Stimulated activated CD4-positive, alpha-beta T cell treated with anti-CD3 and anti-CD28 coated beads, TNF-alpha, amount 100 ng/mL, for 1 hour (primary cell): ENCODE measurements around the gene FAXDC2.

Experiments
- DNase-seq, 3 donors: peaks; one replicate each; pipeline ENCODE4 v3.0.0-alpha.2; 2020; ENCODE audit warnings: low read depth in 3 of 3, low spot score in 1 of 3

Gene FAXDC2

GRCh38 chr5:154850255-154851062, at the start of gene FAXDC2:
TSS of gene FAXDC2 (minus strand) at chr5:154850603. CDS start at chr5:154838178, 12,425 bp downstream.
- no peak for DNase-seq

DNA sequence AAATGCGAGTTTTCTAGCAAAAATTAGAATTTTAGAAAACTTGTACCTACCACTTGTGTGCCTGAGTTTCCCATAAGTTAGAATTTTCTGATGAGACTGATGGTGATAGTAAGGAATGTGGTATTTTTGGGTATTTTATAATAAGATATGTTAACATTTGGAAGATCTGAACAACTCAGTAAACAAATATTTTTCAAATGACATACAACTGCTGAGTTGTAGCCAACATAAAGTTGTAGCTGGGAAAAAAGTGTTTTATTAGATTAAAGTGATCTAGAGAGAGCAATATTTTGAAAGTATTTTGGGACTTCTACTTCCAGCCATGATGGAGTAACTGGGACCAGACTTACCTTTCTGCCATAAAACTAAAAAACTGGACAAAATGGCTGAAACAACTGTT, 49.7 kb upstream of the FAXDC2 start:
- no peak for DNase-seq

- no peak for DNase-seq
Measured at GRCh38 chr5:154899151-154899816, 48.9 kb upstream of the FAXDC2 start.

GRCh38 chr5:154898210-154898609, 47.8 kb upstream of the FAXDC2 start:
- no peak for DNase-seq

DNA sequence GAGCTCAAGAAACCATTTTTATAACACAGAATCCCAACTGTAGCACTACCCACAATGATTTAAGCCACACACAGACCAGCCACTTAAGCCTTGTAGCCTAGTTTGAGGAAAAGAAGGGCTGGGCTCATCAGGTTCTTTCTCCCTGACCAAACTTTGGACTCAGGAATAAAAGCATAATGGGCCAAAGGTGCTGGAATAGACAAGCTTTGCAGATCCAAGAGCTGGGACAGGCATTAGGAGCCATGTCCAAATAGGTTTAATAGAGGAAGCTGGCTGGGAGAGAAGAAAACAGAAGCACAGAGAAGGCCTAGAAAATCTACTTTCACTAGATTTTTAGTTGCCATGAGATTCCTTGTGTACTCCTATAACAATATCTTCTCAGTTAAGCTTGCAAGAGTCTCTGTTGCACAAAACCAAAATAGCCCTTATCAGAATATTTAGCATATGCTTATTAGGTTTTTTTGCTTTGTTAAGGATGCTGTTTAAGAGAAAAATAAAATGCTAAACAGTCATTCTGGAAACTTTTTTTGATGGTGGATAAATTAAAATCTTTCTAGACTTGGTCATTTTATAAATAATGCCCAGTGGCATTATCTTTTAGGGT, 46.3 kb upstream of the FAXDC2 start:
- no peak for DNase-seq

GRCh38 chr5:154895606-154896561, 45.5 kb upstream of the FAXDC2 start:
- no peak for DNase-seq

DNA sequence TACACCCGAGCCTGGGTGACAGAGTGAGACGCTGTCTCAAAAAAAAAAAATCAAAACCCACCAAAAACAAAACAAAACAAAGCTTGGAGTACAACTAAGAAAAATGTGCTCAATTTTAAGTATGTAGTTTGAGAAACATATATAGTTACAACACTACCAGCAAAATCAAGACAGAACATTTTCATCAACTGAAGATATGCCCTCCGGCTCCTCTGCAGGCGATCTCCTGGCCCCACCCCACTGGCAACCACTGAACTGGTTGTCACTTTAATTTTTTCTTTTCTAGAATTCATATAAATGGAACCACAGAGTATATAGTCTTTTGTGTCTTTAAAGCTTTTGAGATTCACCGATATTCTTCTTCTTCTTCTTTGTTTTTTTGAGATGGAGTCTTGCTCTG, 43.0 kb upstream of the FAXDC2 start:
- no peak for DNase-seq

DNA sequence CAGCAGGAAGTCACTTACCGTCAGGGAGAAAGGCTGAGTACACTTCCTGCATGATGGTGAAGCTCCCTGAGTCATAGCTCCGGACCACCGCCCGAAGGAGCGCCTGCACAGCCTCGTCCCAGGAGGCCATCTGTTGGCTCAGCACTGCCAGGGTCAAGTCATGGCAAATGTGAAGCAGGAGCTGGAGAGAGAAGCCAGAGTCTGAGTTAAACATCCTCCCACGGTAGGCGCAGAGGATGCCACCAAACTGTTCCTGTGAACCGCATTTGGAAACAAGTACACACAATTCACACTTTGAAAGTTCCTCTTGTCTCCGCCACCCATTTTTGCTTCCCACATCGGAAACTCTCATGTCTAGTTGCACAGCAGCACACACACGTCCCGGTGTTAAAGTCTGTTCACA, 42.0 kb upstream of the FAXDC2 start:
- DNase-seq: no peak

DNA sequence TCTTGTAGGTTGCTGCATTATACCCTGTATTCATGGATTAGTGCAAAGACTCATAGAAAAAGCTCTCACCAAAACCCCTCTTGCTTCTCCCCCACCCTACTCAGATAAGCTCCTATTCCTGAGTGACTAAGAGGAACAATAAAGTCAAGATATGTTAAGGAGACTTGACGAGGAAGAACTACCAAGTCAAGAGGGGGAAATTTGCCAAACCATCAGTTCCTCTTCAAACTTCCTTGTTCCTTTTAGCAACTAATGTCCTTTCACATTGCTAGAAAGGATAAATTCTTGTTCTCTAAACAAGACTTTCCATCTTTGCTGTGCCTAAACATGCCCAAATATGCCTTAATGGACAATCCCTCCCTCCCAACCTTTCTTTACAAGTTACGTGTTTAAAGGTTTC, 35.0 kb upstream of the FAXDC2 start:
- DNase-seq: no peak

DNA sequence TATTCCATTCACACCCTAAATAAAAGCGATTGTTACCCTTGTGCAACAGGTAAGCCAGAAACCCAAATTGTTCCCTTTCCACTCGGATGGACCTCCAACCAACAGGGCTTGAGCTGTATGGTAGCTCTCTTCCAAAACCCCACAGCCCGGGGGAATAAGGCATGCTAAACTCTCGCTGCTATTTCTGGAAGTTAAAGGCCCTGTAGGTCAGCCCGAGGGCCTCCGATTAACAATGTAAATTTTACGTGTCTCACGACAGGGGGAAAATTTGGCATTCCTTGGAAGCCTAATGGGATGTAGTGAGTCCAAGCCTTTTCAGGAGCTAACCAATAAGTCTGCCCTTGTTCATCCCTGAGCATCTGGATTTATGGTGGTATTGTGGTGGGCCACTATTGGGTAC, 34.0 kb upstream of the FAXDC2 start:
- no peak for DNase-seq

DNA sequence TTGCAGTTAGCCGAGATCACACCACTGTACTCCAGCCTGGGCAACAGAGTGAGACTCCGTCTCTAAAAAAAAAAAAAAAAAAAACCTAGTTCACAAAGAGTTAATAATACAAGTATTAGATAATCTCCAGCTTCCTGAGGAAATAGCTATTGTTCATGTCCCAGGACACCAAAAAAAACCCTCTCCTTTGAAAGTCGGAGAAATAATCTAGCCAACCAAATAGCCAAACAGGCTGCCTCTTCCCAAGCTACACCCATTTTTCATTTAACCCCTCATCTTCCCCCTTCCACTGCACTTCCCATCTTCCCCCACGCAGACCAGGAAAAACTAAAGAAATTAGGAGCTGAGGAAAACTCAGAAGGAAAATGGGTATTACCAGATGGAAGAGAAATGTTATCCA, 31.6 kb upstream of the FAXDC2 start:
- DNase-seq: no peak

- no peak for DNase-seq
Measured at GRCh38 chr5:154878642-154879335, 28.4 kb upstream of the FAXDC2 start.

DNA sequence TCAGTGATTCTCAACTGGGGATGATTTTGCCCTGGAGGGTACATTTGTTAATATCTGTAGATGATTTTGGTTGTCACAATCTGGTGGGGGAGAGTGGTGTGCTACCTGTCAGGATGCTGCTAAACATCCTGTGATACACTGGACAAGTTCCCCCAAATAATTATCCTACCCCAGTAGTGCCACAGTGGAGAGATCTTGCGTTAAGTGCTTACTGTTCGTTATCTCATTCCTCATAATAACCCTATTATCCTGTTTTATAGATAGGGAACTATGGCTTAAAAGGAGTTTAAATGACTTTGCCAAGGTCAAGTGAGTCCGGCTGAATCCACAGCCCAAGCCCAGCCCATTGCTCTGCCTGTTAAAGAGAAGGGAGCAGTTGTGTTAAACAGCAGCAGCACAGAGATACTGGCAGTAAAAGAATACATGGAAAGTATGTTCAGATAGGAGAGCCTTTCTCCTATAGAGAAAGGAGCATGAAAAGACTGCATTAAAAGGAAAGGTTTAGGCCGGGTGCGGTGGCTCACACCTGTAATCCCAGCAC, 23.5 kb upstream of the FAXDC2 start:
- DNase-seq: no peak

DNA sequence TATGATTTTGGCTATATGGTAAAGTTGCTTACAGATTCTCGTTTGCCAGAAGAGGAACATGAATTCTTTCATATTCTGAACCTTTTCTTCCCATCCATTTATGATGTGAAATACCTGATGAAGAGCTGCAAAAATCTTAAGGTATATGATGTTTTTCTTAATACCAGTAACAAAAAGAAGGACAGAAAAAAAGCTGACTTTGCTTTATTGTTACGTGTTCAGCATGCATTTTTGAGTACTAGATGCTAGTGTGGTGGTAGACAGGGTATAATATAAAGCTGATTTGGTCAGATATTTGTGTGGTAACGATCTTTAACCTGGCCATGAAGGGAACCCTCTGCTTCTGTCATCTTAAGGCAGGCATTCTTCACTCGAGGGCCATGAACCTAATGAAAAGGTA, 21.3 kb upstream of the FAXDC2 start:
- DNase-seq: no peak

DNA sequence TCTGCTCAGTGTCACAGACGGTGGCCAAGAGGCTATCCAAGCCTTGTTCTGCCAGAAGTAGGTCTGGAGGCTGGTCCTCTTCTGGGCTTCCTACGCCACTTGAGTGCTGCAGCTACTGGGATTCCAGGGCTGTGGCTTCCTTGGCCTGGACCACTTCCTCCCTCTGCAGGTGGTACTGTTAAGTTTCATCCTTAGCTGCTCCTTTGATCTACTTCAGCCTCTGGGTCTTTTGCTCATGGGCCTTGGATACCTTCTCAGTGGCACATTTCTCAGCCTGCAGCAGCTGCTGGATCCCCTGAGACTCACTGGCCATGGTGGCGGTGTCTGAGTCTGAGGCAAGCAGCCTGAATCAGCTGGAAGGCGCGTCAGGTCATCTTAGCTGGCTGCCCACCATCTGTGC, 18.3 kb upstream of the FAXDC2 start:
- DNase-seq: no peak

DNA sequence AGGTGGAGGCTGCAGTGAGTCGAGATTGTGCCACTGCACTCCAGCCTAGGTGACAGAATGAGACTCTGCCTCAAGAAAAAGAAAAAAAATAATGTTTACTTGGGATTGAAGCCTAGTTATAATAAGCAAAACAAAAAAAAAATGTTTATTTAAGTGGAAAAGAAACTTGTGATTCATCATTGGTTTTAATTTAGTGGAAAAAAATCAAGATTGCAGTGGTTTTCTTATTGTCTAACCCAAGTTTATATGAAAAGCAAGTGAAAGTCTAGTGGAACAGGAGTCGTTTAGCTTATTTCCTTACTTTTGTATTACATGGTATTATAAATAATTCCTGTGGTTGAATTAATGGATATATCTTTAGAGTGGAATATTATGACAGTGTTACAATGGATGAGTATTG, 16.4 kb upstream of the FAXDC2 start:
- no peak for DNase-seq

DNA sequence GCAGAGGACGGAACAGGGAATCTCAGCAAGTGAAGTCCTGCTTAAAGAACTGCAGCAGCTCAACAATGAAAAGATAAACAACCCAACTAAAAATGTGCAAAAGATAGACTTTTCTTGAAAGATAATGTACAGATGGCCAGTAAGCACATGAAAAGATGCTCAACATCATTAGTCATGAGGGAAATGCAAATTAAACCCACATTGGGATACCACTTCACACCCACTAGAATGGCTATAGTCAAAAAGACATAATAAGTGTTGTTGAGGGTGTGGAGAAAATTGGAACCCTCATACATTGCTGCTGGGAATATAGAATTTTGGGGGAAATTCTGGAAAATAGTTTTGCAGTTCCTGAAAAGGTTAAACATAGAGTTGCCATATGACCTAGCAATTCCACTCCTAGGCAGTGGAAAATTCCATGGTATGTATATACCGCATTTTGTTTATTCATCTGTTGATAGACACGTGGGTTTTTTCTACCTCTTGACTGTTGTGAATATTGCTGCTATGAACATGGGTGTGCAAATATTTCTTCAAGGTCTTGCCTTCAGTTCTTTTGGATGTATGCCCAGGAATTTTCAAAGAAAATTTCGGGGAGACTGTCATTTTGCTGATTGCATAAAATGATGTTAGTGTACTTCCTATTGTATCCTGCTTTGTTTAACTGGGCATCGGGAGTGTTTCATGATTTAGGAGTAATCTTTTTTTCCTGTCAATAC, 15.2 kb upstream of the FAXDC2 start:
- no peak for DNase-seq

- DNase-seq: no peak
Measured at GRCh38 chr5:154863291-154864080, 13.1 kb upstream of the FAXDC2 start.

GRCh38 chr5:154862766-154863165, 12.4 kb upstream of the FAXDC2 start:
- no peak for DNase-seq
